ENCODE data around the gene FARSA. TPM values are rescaled to one million over a fixed set of nuclear protein-coding genes. Genes with fewer than 3 reads are reported as not detected.

The FARSA gene
- total RNA-seq, 1 donor from 2014 or later = 76.7 TPM

- Histone ChIP-seq H2AFZ (ENCODE audit: low read depth, low read length) (peak within 1 kb of the TSS; percentile 46), H3K4me1 (ENCODE audit: insufficient read depth, low read length) (no peaks in the 10 kb centered on the region), H3K27me3 (ENCODE audit: insufficient read depth, low read length) (no peaks in the 10 kb centered on the region), H3K27ac (ENCODE audit: low read depth, low read length) (no peak within 1 kb of the TSS), H3K9me3 (ENCODE audit: insufficient read depth, low read depth, low read length) (no peaks in the 10 kb centered on the region), H3K79me2 (ENCODE audit: insufficient read depth, low read length) (no peaks in the 10 kb centered on the region), H3K4me2 (ENCODE audit: low read length) (no peak within 1 kb of the TSS), H4K20me1 (ENCODE audit: insufficient read depth, low read length) (no peaks in the 10 kb centered on the region), H3K9ac (ENCODE audit: low read length) (no peak within 1 kb of the TSS), H3K4me3 (ENCODE audit: insufficient read depth, low read depth, low read length) (no peak within 1 kb of the TSS), H3K36me3 (ENCODE audit: insufficient read depth, low read length) (no peaks in the 10 kb centered on the region)
- Mint-ChIP-seq H3K36me3 (ENCODE audit: low read depth, unreplicated experiment) (no peaks in the 10 kb centered on the region), H3K4me3 (ENCODE audit: unreplicated experiment) (no peak within 1 kb of the TSS), H3K9me3 (ENCODE audit: unreplicated experiment) (no peaks in the 10 kb centered on the region), H3K27ac (ENCODE audit: unreplicated experiment) (no peak within 1 kb of the TSS), H3K4me1 (ENCODE audit: low read depth, unreplicated experiment) (peaks cover 2% of the 10 kb centered on the region), H3K27me3 (ENCODE audit: low read depth, unreplicated experiment) (peaks cover 8% of the 10 kb centered on the region)
- FAIRE-seq = no peak
- no peak for DNase-seq (ENCODE audit: low read depth)
- TF ChIP-seq, protein P1, sequence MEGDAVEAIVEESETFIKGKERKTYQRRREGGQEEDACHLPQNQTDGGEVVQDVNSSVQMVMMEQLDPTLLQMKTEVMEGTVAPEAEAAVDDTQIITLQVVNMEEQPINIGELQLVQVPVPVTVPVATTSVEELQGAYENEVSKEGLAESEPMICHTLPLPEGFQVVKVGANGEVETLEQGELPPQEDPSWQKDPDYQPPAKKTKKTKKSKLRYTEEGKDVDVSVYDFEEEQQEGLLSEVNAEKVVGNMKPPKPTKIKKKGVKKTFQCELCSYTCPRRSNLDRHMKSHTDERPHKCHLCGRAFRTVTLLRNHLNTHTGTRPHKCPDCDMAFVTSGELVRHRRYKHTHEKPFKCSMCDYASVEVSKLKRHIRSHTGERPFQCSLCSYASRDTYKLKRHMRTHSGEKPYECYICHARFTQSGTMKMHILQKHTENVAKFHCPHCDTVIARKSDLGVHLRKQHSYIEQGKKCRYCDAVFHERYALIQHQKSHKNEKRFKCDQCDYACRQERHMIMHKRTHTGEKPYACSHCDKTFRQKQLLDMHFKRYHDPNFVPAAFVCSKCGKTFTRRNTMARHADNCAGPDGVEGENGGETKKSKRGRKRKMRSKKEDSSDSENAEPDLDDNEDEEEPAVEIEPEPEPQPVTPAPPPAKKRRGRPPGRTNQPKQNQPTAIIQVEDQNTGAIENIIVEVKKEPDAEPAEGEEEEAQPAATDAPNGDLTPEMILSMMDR (IDR thresholded peaks at IDR 0.05; ENCODE audit: insufficient read depth, low read depth, low read length) = no peak
Observed at GRCh38 chr19:12969292-12969988, 35.9 kb upstream of the FARSA start, which contains the start of gene DAND5. Gene DAND5 (plus strand): TSS chr19:12969576. CDS start chr19:12969661, 85 bp downstream.

DNA sequence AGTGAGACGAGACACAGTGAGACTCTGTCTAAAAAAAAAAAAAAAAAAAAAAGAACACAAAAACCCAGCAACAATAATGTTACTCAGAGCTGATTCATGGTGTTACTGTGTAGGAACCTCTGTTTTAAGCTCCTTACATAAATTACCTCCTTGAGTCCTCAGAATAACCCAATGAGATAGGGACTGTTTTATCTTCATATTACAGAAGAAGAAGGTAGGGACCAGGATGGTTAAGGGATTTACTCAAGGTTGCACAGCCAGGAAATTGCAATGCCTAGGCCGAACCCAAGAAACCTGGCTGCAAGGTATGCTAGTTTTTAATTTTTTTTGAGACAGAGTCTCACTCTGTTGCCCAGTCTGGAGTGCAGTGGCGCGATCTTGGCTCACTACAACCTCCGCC, 34.4 kb upstream of the FARSA start:
- no peak overlapping the region for H3K4me3 Mint-ChIP-seq (ENCODE audit: unreplicated experiment)
- no peaks in the 10 kb centered on the region for H3K4me1 ChIP-seq (ENCODE audit: insufficient read depth, low read length)
- H3K4me2 ChIP-seq (ENCODE audit: low read length) = no peak overlapping the region
- no peak overlapping the region for H3K27ac ChIP-seq (ENCODE audit: low read depth, low read length)
- peaks cover 6% of the 10 kb centered on the region for H3K27me3 Mint-ChIP-seq (ENCODE audit: low read depth, unreplicated experiment)
- peaks cover 2% of the 10 kb centered on the region for H3K4me1 Mint-ChIP-seq (ENCODE audit: low read depth, unreplicated experiment)
- no peak overlapping the region for H3K9ac ChIP-seq (ENCODE audit: low read length)
- DNase-seq (ENCODE audit: low read depth) (no peak), FAIRE-seq (no peak)
- no peaks in the 10 kb centered on the region for H3K36me3 ChIP-seq (ENCODE audit: insufficient read depth, low read length)
- TF ChIP-seq EZH2 (IDR thresholded peaks at IDR 0.05; ENCODE audit: insufficient read depth, low read length) = no peak
- TF ChIP-seq, protein P1 (IDR thresholded peaks at IDR 0.05; ENCODE audit: insufficient read depth, low read depth, low read length) = no peak
- H3K9me3 ChIP-seq (ENCODE audit: insufficient read depth, low read depth, low read length) = no peaks in the 10 kb centered on the region
- no peaks in the 10 kb centered on the region for H3K79me2 ChIP-seq (ENCODE audit: insufficient read depth, low read length)
- no peaks in the 10 kb centered on the region for H3K9me3 Mint-ChIP-seq (ENCODE audit: unreplicated experiment)
- H2AFZ ChIP-seq (ENCODE audit: low read depth, low read length) = no peak overlapping the region
- no peaks in the 10 kb centered on the region for H3K36me3 Mint-ChIP-seq (ENCODE audit: low read depth, unreplicated experiment)
- no peak overlapping the region for H3K4me3 ChIP-seq (ENCODE audit: insufficient read depth, low read depth, low read length)
- H3K27ac Mint-ChIP-seq (ENCODE audit: unreplicated experiment) = no peak overlapping the region
- no peaks in the 10 kb centered on the region for H4K20me1 ChIP-seq (ENCODE audit: insufficient read depth, low read length)
- H3K27me3 ChIP-seq (ENCODE audit: insufficient read depth, low read length) = no peaks in the 10 kb centered on the region

GRCh38 chr19:12965812-12966135, 32.3 kb upstream of the FARSA start:
- H3K4me2 ChIP-seq (ENCODE audit: low read length) = peak overlapping the region; percentile 94
- H3K27ac Mint-ChIP-seq (ENCODE audit: unreplicated experiment) = no peak overlapping the region

More at GRCh38 chr19:12965812-12966135, 32.3 kb upstream of the FARSA start:
- H3K4me3 Mint-ChIP-seq (ENCODE audit: unreplicated experiment) = peak overlapping the region; percentile 74
- H3K27me3 Mint-ChIP-seq (ENCODE audit: low read depth, unreplicated experiment) = peaks cover 11% of the 10 kb centered on the region
- no peaks in the 10 kb centered on the region for H3K27me3 ChIP-seq (ENCODE audit: insufficient read depth, low read length)
- peaks cover 2% of the 10 kb centered on the region for H3K4me1 Mint-ChIP-seq (ENCODE audit: low read depth, unreplicated experiment)
- peak overlapping the region; percentile 43 for H3K27ac ChIP-seq (ENCODE audit: low read depth, low read length)
- no peaks in the 10 kb centered on the region for H3K9me3 ChIP-seq (ENCODE audit: insufficient read depth, low read depth, low read length)
- peak overlapping the region; percentile 69 for H3K9ac ChIP-seq (ENCODE audit: low read length)
- TF ChIP-seq, protein P1 (IDR thresholded peaks at IDR 0.05; ENCODE audit: insufficient read depth, low read depth, low read length) = no peak
- no peak for TF ChIP-seq EZH2 (IDR thresholded peaks at IDR 0.05; ENCODE audit: insufficient read depth, low read length)
- DNase-seq (ENCODE audit: low read depth) (no peak), FAIRE-seq (no peak)
- H3K36me3 ChIP-seq (ENCODE audit: insufficient read depth, low read length) = no peaks in the 10 kb centered on the region
- H2AFZ ChIP-seq (ENCODE audit: low read depth, low read length) = peak overlapping the region; percentile 92
- H3K9me3 Mint-ChIP-seq (ENCODE audit: unreplicated experiment) = no peaks in the 10 kb centered on the region
- H3K79me2 ChIP-seq (ENCODE audit: insufficient read depth, low read length) = no peaks in the 10 kb centered on the region
- H4K20me1 ChIP-seq (ENCODE audit: insufficient read depth, low read length) = no peaks in the 10 kb centered on the region
- no peaks in the 10 kb centered on the region for H3K4me1 ChIP-seq (ENCODE audit: insufficient read depth, low read length)
- no peaks in the 10 kb centered on the region for H3K36me3 Mint-ChIP-seq (ENCODE audit: low read depth, unreplicated experiment)
- no peak overlapping the region for H3K4me3 ChIP-seq (ENCODE audit: insufficient read depth, low read depth, low read length)

Measured in astrocyte (in vitro differentiated cells and primary cell).